Liver (tissue), 3 donors: Measurements from ENCODE around the gene AJUBA.
A peak's percentile ranks its signal among the peaks of the same experiment; 100 is the strongest.

ENCODE experiments used
- FOXA1 ChIP-seq: IDR thresholded peaks from 2 replicates; pipeline ENCODE4 v1.6.1; 2016; ENCODE audit warnings: antibody characterized with exemption
- GABPA ChIP-seq, 2 donors: IDR thresholded peaks in 1 of 2; conservative IDR thresholded peaks in 1 of 2; 2 replicates each; pipeline ENCODE4 v1.6.1; 2016; ENCODE audit warnings: antibody characterized with exemption in 2 of 2, mild to moderate bottlenecking in 1 of 2, moderate library complexity in 1 of 2
- NR2F2 ChIP-seq: IDR thresholded peaks from 2 replicates; pipeline ENCODE4 v1.6.1; 2016; ENCODE audit warnings: antibody characterized with exemption
- RAD21 ChIP-seq, 2 donors: IDR thresholded peaks; 2 replicates each; pipeline ENCODE4 v1.6.1; 2016; ENCODE audit warnings: antibody characterized with exemption in 2 of 2, mild to moderate bottlenecking in 2 of 2
- YY1 ChIP-seq: IDR thresholded peaks from 2 replicates; pipeline ENCODE4 v1.6.1; 2016; ENCODE audit warnings: antibody characterized with exemption, mild to moderate bottlenecking
- TF ChIP-seq, protein P1 (sequence below): fragments of 150-350 bp; IDR thresholded peaks from 2 replicates; pipeline ENCODE4 v1.5.1; 2017; ENCODE audit warnings: improper control_type of control experiment, low read depth, low read length; ENCODE audit not compliant: missing input control
- TF ChIP-seq, protein P2 (sequence below): IDR thresholded peaks from 2 replicates; pipeline ENCODE4 v1.6.1; 2016; ENCODE audit warnings: antibody characterized with exemption
- TF ChIP-seq, protein P3 (sequence below): IDR thresholded peaks from 2 replicates; pipeline ENCODE4 v1.6.1; 2016; ENCODE audit warnings: antibody characterized with exemption
- donor health status: healthy.
- donor health status: healthy.

DNA sequence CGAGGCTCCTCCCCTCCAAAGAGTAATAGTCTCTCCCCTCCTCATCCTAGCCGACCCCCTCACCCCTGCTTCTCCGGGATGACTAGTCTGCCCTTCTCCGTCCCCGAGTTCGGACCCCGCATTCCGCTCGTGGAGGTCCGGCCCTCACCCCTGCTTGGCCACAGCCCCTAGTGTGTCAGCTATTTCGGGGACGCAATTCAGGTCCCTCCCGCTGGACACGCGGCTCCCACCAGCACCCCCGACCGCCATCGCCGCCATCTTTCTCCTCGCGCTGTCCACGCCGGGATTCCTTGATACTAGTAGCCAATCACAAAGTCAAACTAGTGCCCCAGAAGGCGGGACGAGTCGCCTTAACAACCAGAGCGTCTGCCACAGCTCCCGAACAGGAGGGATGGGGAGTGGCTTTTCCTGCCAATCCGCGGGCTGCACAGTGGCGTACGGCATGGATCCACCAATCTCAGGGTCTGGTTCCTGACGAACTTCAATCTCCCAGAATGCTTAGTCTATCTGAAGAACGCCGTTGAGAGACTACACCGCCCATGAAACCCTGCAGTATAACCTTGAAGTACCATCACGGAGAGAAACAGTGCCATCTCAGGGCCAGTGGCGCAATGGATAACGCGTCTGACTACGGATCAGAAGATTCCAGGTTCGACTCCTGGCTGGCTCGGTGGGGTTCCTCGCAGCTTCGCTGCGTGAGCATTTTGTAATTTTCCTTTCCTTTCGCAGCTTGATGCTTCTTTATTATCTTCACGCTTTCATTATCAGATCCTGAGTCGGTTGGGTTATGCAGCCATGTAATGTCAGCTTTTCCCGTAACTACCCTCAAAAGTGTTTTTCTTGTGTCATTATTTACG, 53.0 kb downstream of the AJUBA start, which contains the start of gene PRMT5:
- TF ChIP-seq GABPA (IDR thresholded peaks at IDR 0.05 in 1 of 2, conservative IDR thresholded peaks at IDR 0.05 in 1 of 2) = peak in 1 of 2 donors; percentile 61
- TF ChIP-seq, protein P1, sequence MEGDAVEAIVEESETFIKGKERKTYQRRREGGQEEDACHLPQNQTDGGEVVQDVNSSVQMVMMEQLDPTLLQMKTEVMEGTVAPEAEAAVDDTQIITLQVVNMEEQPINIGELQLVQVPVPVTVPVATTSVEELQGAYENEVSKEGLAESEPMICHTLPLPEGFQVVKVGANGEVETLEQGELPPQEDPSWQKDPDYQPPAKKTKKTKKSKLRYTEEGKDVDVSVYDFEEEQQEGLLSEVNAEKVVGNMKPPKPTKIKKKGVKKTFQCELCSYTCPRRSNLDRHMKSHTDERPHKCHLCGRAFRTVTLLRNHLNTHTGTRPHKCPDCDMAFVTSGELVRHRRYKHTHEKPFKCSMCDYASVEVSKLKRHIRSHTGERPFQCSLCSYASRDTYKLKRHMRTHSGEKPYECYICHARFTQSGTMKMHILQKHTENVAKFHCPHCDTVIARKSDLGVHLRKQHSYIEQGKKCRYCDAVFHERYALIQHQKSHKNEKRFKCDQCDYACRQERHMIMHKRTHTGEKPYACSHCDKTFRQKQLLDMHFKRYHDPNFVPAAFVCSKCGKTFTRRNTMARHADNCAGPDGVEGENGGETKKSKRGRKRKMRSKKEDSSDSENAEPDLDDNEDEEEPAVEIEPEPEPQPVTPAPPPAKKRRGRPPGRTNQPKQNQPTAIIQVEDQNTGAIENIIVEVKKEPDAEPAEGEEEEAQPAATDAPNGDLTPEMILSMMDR = no peak
- TF ChIP-seq, protein P2, sequence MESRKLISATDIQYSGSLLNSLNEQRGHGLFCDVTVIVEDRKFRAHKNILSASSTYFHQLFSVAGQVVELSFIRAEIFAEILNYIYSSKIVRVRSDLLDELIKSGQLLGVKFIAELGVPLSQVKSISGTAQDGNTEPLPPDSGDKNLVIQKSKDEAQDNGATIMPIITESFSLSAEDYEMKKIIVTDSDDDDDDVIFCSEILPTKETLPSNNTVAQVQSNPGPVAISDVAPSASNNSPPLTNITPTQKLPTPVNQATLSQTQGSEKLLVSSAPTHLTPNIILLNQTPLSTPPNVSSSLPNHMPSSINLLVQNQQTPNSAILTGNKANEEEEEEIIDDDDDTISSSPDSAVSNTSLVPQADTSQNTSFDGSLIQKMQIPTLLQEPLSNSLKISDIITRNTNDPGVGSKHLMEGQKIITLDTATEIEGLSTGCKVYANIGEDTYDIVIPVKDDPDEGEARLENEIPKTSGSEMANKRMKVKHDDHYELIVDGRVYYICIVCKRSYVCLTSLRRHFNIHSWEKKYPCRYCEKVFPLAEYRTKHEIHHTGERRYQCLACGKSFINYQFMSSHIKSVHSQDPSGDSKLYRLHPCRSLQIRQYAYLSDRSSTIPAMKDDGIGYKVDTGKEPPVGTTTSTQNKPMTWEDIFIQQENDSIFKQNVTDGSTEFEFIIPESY = peak; percentile 68
- TF ChIP-seq YY1 = peak; percentile 99
- TF ChIP-seq FOXA1 = peak; percentile 19
- TF ChIP-seq RAD21 (IDR thresholded peaks at IDR 0.05) = peak in 1 of 2 donors; percentile 6
- TF ChIP-seq, protein P3, sequence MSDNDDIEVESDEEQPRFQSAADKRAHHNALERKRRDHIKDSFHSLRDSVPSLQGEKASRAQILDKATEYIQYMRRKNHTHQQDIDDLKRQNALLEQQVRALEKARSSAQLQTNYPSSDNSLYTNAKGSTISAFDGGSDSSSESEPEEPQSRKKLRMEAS = peak; percentile 77
- TF ChIP-seq NR2F2 = peak; percentile 10
